ENCODE results near the gene ANGPT4. TPM values are rescaled to one million over a fixed set of nuclear protein-coding genes. Genes with fewer than 3 reads are reported as not detected.

ANGPT4 gene
- total RNA-seq, 1 donor from 2014 or later, result not detected

DNA sequence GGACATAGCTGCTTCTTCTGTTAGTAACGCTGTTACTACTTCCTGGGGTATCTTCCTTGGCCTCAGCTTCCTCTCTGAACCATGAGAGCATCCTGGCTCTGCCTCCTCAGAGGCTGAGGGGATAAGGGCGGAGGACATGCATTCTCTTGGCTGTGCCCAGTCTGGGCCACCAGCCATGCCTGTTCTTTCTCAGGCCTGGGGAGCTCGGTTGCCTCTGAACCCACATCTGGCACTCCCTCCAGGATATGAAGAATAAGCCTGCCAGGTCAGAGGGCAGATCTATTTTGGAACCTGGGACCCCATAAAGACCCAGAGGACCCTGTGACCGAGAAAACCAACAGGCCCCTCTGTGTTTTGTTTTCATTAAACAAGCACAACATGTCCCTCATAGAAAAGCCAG, 6.6 kb upstream of the ANGPT4 start:
- peaks cover 2% of the 10 kb centered on the region for H3K9me3 Mint-ChIP-seq
- no peaks in the 10 kb centered on the region for H3K4me1 Mint-ChIP-seq
- TF ChIP-seq, protein P1, sequence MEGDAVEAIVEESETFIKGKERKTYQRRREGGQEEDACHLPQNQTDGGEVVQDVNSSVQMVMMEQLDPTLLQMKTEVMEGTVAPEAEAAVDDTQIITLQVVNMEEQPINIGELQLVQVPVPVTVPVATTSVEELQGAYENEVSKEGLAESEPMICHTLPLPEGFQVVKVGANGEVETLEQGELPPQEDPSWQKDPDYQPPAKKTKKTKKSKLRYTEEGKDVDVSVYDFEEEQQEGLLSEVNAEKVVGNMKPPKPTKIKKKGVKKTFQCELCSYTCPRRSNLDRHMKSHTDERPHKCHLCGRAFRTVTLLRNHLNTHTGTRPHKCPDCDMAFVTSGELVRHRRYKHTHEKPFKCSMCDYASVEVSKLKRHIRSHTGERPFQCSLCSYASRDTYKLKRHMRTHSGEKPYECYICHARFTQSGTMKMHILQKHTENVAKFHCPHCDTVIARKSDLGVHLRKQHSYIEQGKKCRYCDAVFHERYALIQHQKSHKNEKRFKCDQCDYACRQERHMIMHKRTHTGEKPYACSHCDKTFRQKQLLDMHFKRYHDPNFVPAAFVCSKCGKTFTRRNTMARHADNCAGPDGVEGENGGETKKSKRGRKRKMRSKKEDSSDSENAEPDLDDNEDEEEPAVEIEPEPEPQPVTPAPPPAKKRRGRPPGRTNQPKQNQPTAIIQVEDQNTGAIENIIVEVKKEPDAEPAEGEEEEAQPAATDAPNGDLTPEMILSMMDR (IDR thresholded peaks at IDR 0.05), result no peak
- POLR2A ChIA-PET, result no interaction called here
- CTCF ChIA-PET, result interaction anchor here (0.6 kb wide), 1 partner anchor 19 kb away, joined by 3 read pairs; no protein-coding TSS in a partner anchor
- no peaks in the 10 kb centered on the region for H3K36me3 Mint-ChIP-seq (ENCODE audit: low read depth)
- ATAC-seq (ENCODE audit: low read depth) (no peak), DNase-seq (no peak)
- H3K27ac Mint-ChIP-seq, result no peak overlapping the region
- intact Hi-C loops (cut with micrococcal nuclease), result no loop called here
- peaks cover 18% of the 10 kb centered on the region for H3K27me3 Mint-ChIP-seq
- no peak overlapping the region for H3K4me3 Mint-ChIP-seq

DNA sequence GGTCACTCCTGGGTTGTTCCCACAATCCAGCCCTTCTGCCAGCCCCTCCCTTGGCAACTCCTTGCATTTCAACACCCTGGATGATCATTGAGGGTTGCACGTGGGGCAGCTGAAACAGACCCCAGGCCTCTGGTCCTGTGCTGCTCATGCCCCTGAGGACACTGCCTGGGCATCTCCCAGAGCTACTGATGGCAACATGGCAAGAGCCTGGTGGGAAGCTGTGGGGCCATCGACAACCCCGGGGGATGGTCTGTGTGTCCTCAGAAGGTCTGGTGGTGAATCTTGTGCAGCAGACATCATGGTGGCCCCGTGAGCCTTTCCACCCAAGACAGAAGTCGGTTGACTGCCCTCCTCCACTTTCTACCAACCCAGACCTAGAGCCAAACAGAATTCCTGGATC, 4.9 kb upstream of the ANGPT4 start:
- H3K27me3 Mint-ChIP-seq, result peaks cover 19% of the 10 kb centered on the region
- H3K27ac Mint-ChIP-seq, result no peak overlapping the region
- ChIA-PET POLR2A (no interaction called here), CTCF (no interaction called here)
- intact Hi-C loops (cut with micrococcal nuclease), result no loop called here
- TF ChIP-seq, protein P1 (IDR thresholded peaks at IDR 0.05), result no peak
- peaks cover 2% of the 10 kb centered on the region for H3K9me3 Mint-ChIP-seq
- no peak for DNase-seq
- H3K4me3 Mint-ChIP-seq, result no peak overlapping the region
- no peaks in the 10 kb centered on the region for H3K36me3 Mint-ChIP-seq (ENCODE audit: low read depth)
- ATAC-seq (ENCODE audit: low read depth), result no peak
- H3K4me1 Mint-ChIP-seq, result no peaks in the 10 kb centered on the region

DNA sequence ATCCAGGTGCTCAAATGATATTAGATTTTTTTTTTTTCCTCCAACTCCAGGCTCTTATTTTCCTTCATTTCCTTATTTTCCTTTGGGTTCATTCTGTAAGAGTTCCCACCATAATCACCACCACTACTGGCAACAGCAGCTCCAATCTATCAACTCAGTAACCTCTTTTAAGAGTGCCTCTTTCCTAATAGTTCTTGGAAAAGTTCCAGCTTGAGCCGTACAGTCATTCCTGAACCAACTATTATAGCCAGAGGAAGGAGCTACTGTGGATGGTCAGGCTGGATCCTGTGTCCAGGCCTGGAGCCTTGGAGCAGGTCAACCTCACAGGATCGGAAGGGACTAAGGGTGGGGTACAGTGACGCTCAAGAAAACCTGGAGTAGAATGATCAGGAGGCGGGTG, 4.2 kb upstream of the ANGPT4 start:
- peaks cover 2% of the 10 kb centered on the region for H3K9me3 Mint-ChIP-seq
- no peaks in the 10 kb centered on the region for H3K4me1 Mint-ChIP-seq
- CTCF ChIA-PET, result no interaction called here
- intact Hi-C loops (cut with micrococcal nuclease), result no loop called here
- H3K27ac Mint-ChIP-seq, result no peak overlapping the region
- no peak overlapping the region for H3K4me3 Mint-ChIP-seq
- H3K36me3 Mint-ChIP-seq (ENCODE audit: low read depth), result no peaks in the 10 kb centered on the region
- POLR2A ChIA-PET, result no interaction called here
- TF ChIP-seq, protein P1 (IDR thresholded peaks at IDR 0.05), result no peak
- no peak for DNase-seq
- ATAC-seq (ENCODE audit: low read depth), result no peak
- H3K27me3 Mint-ChIP-seq, result peaks cover 15% of the 10 kb centered on the region

DNA sequence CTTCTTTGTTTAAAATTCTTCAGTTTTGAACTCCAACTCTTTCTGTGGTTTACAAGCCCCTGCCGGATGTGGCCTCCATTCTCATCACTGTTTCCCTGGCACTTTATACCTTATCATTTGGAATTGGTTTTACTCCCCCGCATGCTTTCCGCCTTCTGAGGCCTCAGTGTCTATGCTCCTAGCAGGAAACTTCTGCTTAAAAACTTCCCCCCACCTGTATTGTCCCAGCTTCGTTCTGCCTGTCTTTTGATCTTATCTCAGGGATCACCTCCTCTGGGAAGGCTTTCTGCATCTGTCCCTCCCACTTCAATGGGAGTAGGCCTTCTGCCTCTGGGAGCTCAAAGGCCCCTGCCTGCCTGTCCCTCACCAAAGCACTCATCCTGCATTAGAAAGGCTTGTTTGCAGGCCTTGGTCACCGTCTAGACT, 3.4 kb upstream of the ANGPT4 start:
- intact Hi-C loops (cut with micrococcal nuclease), result no loop called here
- ATAC-seq (ENCODE audit: low read depth) (no peak), DNase-seq (no peak)
- POLR2A ChIA-PET, result no interaction called here
- Mint-ChIP-seq H3K9me3 (peaks cover 2% of the 10 kb centered on the region), H3K4me1 (no peaks in the 10 kb centered on the region), H3K4me3 (no peak overlapping the region), H3K27ac (no peak overlapping the region), H3K27me3 (peaks cover 19% of the 10 kb centered on the region), H3K36me3 (ENCODE audit: low read depth) (no peaks in the 10 kb centered on the region)
- CTCF ChIA-PET, result no interaction called here
- TF ChIP-seq, protein P1 (IDR thresholded peaks at IDR 0.05), result no peak

DNA sequence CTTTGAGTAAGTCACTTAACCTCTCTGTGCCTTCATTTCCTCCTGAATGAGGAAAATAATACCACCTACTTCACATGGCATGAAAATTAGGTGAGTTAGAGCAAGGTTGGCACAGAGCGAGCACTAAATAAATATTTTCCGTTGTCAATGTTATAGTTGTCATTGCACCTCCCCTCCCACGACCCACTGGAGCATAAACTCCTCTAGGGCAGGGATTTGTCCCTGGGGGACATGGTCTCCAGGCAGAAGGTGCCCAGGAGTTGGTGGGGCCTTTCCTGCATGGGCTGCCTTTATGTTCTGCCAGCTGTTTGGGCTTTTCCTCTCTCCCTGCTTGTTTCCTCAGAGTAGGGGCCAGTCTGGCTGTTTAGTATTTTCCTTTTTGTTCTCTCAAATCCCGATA, 1.3 kb upstream of the ANGPT4 start:
- H3K27ac Mint-ChIP-seq, result no peak overlapping the region
- no peak for ATAC-seq (ENCODE audit: low read depth)
- intact Hi-C loops (cut with micrococcal nuclease), result no loop called here
- DNase-seq, result no peak
- CTCF ChIA-PET, result no interaction called here
- TF ChIP-seq, protein P1 (IDR thresholded peaks at IDR 0.05), result no peak
- H3K4me3 Mint-ChIP-seq, result no peak overlapping the region
- no peaks in the 10 kb centered on the region for H3K4me1 Mint-ChIP-seq
- POLR2A ChIA-PET, result no interaction called here
- H3K36me3 Mint-ChIP-seq (ENCODE audit: low read depth), result no peaks in the 10 kb centered on the region
- peaks cover 27% of the 10 kb centered on the region for H3K27me3 Mint-ChIP-seq
- peaks cover 2% of the 10 kb centered on the region for H3K9me3 Mint-ChIP-seq
